GM12875 (cell line): ENCODE measurements around the gene CABP2.
A peak's percentile ranks its signal among the peaks of the same experiment; 100 is the strongest.
"Not testable (repeated sequence)": the region's sequence is repeated elsewhere in the genome, so short reads cannot be mapped to it uniquely, and the experiment has no call there.

Experiments used
- H3K4me3 ChIP-seq: one replicate; pipeline ENCODE4 v1.5.1; 2011; ENCODE audit warnings: low read depth, low read length, control low read depth
- TF ChIP-seq, protein P1 (sequence below): IDR thresholded peaks from 2 replicates; pipeline ENCODE4 v1.5.1; 2011; ENCODE audit warnings: low read depth, mild to moderate bottlenecking, control low read depth, inconsistent platforms, low read length, moderate library complexity, borderline replicate concordance; ENCODE audit not compliant: insufficient read depth

The CABP2 gene

DNA sequence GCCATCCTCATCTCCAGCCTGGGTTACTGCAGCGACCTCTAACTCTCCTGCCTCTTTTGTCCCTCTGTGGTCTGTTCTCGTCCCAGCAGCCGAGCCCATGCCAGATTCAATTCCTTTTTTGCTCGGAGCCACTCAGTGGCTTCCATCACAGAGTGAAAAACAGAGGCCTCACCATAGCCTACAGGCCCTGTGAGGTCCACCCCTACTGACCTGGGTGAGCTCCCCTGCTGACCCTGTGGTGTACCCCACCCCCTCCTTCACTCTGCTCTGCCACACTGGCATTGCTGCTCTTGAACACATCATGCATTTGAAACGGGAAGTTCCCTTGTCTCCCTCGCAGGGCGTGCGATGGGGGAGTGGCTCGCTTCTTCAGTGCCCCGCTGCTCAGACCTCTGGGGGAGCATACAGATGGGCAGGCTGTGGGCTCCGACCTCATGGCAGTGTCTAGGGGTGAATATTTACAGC, 38.4 kb downstream of the CABP2 start:
- H3K4me3 ChIP-seq: peak overlapping the region; percentile 81
- TF ChIP-seq, protein P1, sequence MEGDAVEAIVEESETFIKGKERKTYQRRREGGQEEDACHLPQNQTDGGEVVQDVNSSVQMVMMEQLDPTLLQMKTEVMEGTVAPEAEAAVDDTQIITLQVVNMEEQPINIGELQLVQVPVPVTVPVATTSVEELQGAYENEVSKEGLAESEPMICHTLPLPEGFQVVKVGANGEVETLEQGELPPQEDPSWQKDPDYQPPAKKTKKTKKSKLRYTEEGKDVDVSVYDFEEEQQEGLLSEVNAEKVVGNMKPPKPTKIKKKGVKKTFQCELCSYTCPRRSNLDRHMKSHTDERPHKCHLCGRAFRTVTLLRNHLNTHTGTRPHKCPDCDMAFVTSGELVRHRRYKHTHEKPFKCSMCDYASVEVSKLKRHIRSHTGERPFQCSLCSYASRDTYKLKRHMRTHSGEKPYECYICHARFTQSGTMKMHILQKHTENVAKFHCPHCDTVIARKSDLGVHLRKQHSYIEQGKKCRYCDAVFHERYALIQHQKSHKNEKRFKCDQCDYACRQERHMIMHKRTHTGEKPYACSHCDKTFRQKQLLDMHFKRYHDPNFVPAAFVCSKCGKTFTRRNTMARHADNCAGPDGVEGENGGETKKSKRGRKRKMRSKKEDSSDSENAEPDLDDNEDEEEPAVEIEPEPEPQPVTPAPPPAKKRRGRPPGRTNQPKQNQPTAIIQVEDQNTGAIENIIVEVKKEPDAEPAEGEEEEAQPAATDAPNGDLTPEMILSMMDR: no peak

GRCh38 chr11:67483831-67484665, 39.2 kb downstream of the CABP2 start:
- TF ChIP-seq, protein P1: no peak

DNA sequence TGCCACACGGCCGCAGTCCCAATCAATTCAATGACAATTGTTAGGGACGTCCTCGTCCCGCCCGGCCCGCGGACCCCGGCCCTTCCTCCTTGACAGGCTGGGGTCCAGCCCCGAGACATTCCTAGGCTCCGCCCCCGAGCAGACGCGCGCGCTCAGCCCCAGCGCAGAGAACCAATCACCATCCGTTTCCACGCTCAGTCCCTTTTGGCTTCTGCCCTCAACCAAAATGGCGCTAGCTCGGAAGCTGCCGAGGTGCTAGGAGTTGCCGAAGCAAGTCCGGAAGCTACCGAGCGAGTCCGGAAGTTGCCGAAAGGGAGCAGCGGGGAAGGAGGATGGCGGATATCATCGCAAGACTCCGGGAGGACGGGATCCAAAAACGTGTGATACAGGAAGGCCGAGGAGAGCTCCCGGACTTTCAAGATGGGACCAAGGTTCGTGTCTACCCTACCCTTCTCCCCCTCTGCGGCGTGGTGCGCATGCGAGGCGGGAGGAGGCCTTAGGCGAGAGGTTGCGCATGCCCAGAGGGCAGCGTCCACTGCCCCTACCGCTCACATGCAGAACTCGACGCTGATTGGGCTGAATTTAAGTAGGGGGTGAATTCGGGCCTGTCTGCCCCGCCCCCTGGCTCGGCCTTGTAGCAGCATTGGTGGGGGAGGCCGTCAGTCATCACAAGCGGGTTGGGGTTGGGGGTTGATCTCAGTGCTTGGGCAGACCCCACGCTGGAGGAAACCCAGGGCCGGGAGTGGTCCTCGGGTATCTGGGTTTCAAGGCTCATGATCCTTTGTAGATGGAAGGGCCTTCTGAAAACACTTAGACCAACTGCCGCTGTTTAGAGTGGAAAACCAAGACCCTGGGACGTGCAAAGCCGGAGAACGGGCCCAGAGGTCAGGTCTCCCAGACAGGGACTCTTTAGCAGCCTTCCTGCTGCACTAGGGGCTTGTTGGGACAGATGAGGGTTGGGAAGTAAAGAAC, 40.1 kb downstream of the CABP2 start, which contains the start of gene AIP:
Gene AIP, plus strand, starts transcription at position 200 of the 972 bp plus-strand sequence. Its CDS starts 133 bp downstream, at position 333.
- TF ChIP-seq, protein P1: no peak
- H3K4me3 ChIP-seq: peak within 1 kb of the TSS; percentile 81

More at GRCh38 chr11:67483831-67484665, 39.2 kb downstream of the CABP2 start:
- H3K4me3 ChIP-seq: peak overlapping the region; percentile 81

DNA sequence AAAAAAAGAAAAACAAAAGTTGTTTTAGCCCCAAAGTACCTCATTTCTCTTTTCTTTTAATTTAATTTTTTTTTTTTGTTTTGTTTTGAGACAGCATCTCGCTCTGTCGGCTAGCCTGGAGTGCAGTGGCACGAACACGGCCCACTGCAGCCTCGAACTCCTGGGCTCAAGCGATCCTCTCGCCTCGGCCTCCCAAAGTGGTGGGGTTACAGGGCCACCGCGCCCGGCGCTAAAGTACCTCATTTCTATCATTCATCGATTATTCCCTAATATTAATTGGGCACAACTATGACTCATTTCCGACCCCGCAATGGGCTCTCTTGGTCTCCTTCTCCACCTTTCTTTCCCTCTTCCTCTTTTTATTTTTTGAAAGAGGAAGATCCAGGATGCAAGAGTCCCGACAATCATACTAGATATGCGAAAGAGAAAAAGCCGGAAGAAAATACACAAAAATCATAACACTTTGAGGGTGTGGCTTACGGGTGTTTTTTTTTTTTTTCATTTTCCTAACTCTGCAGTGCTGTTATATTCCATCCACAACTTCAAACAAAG, 40.9 kb downstream of the CABP2 start:
- peak overlapping the region; percentile 81 for H3K4me3 ChIP-seq
- TF ChIP-seq, protein P1: no peak

GRCh38 chr11:67477344-67478050, 45.7 kb downstream of the CABP2 start:
- H3K4me3 ChIP-seq: not testable (repeated sequence)

- H3K4me3 ChIP-seq: not testable (repeated sequence)
Measured at GRCh38 chr11:67476692-67477091, 46.6 kb downstream of the CABP2 start.

GRCh38 chr11:67472882-67473281, 50.4 kb downstream of the CABP2 start:
- H3K4me3 ChIP-seq: no peak overlapping the region
- TF ChIP-seq, protein P1: no peak
